ENCODE measurements around the gene ZNF212. TPM values are rescaled to one million over a fixed set of nuclear protein-coding genes. Genes with fewer than 3 reads are reported as not detected.

The ZNF212 gene
- total RNA-seq, 4 donors from 2014 or later = 19.8 to 24.9 (median 23.2) TPM

GRCh38 chr7:149294634-149295480 is 55.4 kb downstream of the ZNF212 start:
- Histone ChIP-seq H3K27ac (no peak overlapping the region), H3K36me3 (peaks cover 0 to 22% (median 0%) of the 10 kb centered on the region in 3 donors), H3K4me1 (no peaks in the 10 kb centered on the region), H3K9me3 (no peaks in the 10 kb centered on the region), H3K27me3 (no peaks in the 10 kb centered on the region), H3K4me3 (no peak overlapping the region)
- no peak for TF ChIP-seq CTCF (IDR thresholded peaks at IDR 0.05)
- TF ChIP-seq POLR2A (IDR thresholded peaks at IDR 0.05) = no peak
- peak in 1 of 3 donors; percentile 40 for DNase-seq

- no peak for TF ChIP-seq CTCF (IDR thresholded peaks at IDR 0.05)
- TF ChIP-seq POLR2A (IDR thresholded peaks at IDR 0.05) = no peak
- Histone ChIP-seq H3K27me3 (no peaks in the 10 kb centered on the region), H3K9me3 (no peaks in the 10 kb centered on the region), H3K27ac (no peak overlapping the region), H3K36me3 (peaks cover 0 to 18% (median 0%) of the 10 kb centered on the region in 3 donors), H3K4me3 (no peak overlapping the region), H3K4me1 (no peaks in the 10 kb centered on the region)
- DNase-seq = peak in 1 of 3 donors; percentile 18
These were observed 56.0 kb downstream of the ZNF212 start for GRCh38 chr7:149295481-149295850.

GRCh38 chr7:149296368-149296767 is 56.9 kb downstream of the ZNF212 start:
- no peak for TF ChIP-seq CTCF (IDR thresholded peaks at IDR 0.05)
- TF ChIP-seq POLR2A (IDR thresholded peaks at IDR 0.05) = no peak
- H3K36me3 ChIP-seq = peaks cover 0 to 18% (median 0%) of the 10 kb centered on the region in 3 donors
- H3K9me3 ChIP-seq = no peaks in the 10 kb centered on the region
- no peak overlapping the region for H3K27ac ChIP-seq
- DNase-seq = peak in 1 of 3 donors; percentile 34
- no peaks in the 10 kb centered on the region for H3K27me3 ChIP-seq
- H3K4me3 ChIP-seq = no peak overlapping the region
- H3K4me1 ChIP-seq = no peaks in the 10 kb centered on the region

- Histone ChIP-seq H3K27me3 (no peaks in the 10 kb centered on the region), H3K9me3 (no peaks in the 10 kb centered on the region), H3K36me3 (peaks cover 0 to 18% (median 0%) of the 10 kb centered on the region in 3 donors), H3K4me1 (no peaks in the 10 kb centered on the region), H3K27ac (no peak overlapping the region), H3K4me3 (no peak overlapping the region)
- TF ChIP-seq CTCF (IDR thresholded peaks at IDR 0.05) = no peak
- no peak for TF ChIP-seq POLR2A (IDR thresholded peaks at IDR 0.05)
- DNase-seq = peak in 1 of 3 donors; percentile 21
These were observed 57.7 kb downstream of the ZNF212 start for GRCh38 chr7:149297034-149297755.

- H3K9me3 ChIP-seq = no peaks in the 10 kb centered on the region
- H3K27ac ChIP-seq = no peak overlapping the region
- H3K4me1 ChIP-seq = no peaks in the 10 kb centered on the region
- H3K36me3 ChIP-seq = no peaks in the 10 kb centered on the region
- TF ChIP-seq CTCF (IDR thresholded peaks at IDR 0.05) (no peak), POLR2A (IDR thresholded peaks at IDR 0.05) (no peak)
- no peaks in the 10 kb centered on the region for H3K27me3 ChIP-seq
- H3K4me3 ChIP-seq = no peak overlapping the region
- DNase-seq = peak in 1 of 3 donors; percentile 1
These were observed 61.3 kb downstream of the ZNF212 start for GRCh38 chr7:149300620-149301285.
